Colonic mucosa (tissue), 4 donors: ENCODE measurements around the gene TXLNA. TPM values are rescaled to one million over a fixed set of nuclear protein-coding genes. Genes with fewer than 3 reads are reported as not detected.
A peak's percentile ranks its signal among the peaks of the same experiment; 100 is the strongest.

Experiments
- DNase-seq: peaks from one replicate; pipeline ENCODE4 v3.0.0-alpha.2; 2020
- H3K27ac ChIP-seq: fragments of 200-600 bp; one replicate; pipeline ENCODE4 v1.8.0; 2021
- H3K27me3 ChIP-seq: fragments of 200-600 bp; one replicate; pipeline ENCODE4 v1.8.0; 2021
- H3K36me3 ChIP-seq: fragments of 200-600 bp; one replicate; pipeline ENCODE4 v1.8.0; 2021
- H3K4me1 ChIP-seq: fragments of 200-600 bp; one replicate; pipeline ENCODE4 v1.8.0; 2021; ENCODE audit warnings: mild to moderate bottlenecking
- H3K4me3 ChIP-seq: fragments of 200-600 bp; one replicate; pipeline ENCODE4 v1.8.0; 2021
- H3K9ac ChIP-seq, 2 donors: one replicate each; pipeline ENCODE4 v1.7.0; 2013; ENCODE audit warnings: control low read depth in 2 of 2, low read depth in 2 of 2, low read length in 2 of 2
- H3K9me3 ChIP-seq: fragments of 200-600 bp; one replicate; pipeline ENCODE4 v1.8.0; 2021
- CTCF ChIP-seq: fragments of 200-600 bp; IDR thresholded peaks from one replicate; pipeline ENCODE4 v1.8.0; 2022; ENCODE audit warnings: antibody characterized with exemption, mild to moderate bottlenecking
- intact Hi-C: fragments of 100-400 bp; cut with DNase I; formaldehyde crosslinking; loops from one replicate; pipeline ENCODE4 v1.14.1; 2022
- total RNA-seq, 2 donors: library from RNA; stranded (reverse); fragmentation: NEBNext Ultra II Directional in 1 of 2; extraction: Animal tissue kit (Norgen Biotek cat#: 25700) in 1 of 2; gene quantifications; one replicate each; pipeline ENCODE4 v1.2.1, GENCODE V29; 2021
- donor health status: healthy.
- donor health status: DM: no; HTN: no; CAD: no.
- donor health status: DM: no; HTN: no; CAD: no.

TXLNA gene
- total RNA-seq, 2 donors from 2014 or later: 32.5 to 47.7 TPM

GRCh38 chr1:32220746-32221580, 41.5 kb downstream of the TXLNA start:
- intact Hi-C loops: no loop called here
- Histone ChIP-seq H3K9ac (peak overlapping the region; percentile 53 to 98), H3K36me3 (no peaks in the 10 kb centered on the region), H3K27me3 (no peaks in the 10 kb centered on the region), H3K9me3 (no peaks in the 10 kb centered on the region), H3K27ac (no peak overlapping the region), H3K4me3 (peak overlapping the region; percentile 65), H3K4me1 (peaks cover 12% of the 10 kb centered on the region)
- no peak for DNase-seq
- TF ChIP-seq CTCF: no peak

DNA sequence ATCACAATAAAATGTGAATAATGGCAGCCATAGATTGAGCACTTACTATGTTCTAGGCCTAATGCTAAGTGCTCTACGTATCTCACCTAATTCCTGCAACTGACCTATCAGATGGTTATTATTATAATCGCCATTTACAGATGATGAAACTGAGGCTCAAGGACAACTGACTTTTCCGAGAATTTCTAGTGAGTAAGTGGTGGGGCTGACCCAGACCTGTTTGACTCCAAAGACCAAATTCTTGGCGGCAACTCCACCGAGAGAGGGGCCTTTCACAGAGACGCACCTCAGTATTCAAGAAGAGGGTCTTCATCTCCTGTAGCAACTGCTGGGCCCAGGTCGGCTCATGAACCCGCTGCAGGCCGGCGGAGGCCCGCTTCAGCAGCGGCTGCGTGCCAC, 42.1 kb downstream of the TXLNA start:
- no peak for TF ChIP-seq CTCF
- DNase-seq: no peak
- Histone ChIP-seq H3K4me1 (peaks cover 12% of the 10 kb centered on the region), H3K9ac (peak overlapping the region; percentile 68 to 98), H3K36me3 (no peaks in the 10 kb centered on the region), H3K4me3 (peak overlapping the region; percentile 65), H3K9me3 (no peaks in the 10 kb centered on the region), H3K27me3 (no peaks in the 10 kb centered on the region), H3K27ac (peak overlapping the region; percentile 68)
- intact Hi-C loops: no loop called here

DNA sequence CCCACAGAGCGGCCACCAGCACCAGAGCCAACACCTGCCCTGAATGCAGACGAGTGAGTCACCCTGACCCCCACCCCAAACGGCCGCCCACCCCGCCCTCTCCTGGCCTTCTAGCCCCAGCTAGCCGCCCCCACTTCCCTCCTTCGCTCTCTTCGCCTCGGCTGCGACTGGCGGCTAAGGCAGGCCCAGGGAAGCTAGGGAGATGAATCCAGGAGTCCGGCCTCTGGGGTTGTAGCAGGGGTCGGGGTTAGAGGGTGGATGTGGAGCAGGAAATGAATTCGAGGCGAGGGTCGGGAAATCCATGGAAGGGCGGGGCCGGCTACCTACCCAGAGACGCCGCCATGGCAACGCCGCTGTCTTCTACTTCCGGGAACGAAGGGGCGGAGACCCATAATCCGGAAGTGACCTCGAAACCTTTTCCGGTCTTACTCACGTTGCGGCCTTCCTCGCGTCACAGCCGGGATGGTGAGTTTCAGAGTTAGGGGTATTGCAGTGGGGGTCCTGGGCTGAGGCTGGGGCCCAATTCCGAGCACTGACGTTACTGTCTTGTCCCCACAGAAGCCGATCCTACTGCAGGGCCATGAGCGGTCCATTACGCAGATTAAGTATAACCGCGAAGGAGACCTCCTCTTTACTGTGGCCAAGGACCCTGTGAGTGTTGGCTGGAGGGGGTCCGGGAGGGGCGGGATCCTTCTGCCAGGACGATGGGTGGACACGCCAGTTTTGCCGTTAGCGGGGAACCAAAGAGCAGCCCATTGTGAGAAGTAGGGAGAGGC, 42.7 kb downstream of the TXLNA start, which contains the start of the genes EIF3I and TMEM234:
Gene EIF3I (plus strand): TSS at position 428 of the 776 bp plus-strand sequence. CDS start 35 bp downstream, at position 463.
Gene TMEM234 (minus strand): TSS at position 374 of the 776 bp plus-strand sequence. CDS start 31 bp downstream, at position 343.
- Histone ChIP-seq H3K4me1 (peaks cover 12% of the 10 kb centered on the region), H3K36me3 (peaks cover under 1% of the 10 kb centered on the region)

DNA sequence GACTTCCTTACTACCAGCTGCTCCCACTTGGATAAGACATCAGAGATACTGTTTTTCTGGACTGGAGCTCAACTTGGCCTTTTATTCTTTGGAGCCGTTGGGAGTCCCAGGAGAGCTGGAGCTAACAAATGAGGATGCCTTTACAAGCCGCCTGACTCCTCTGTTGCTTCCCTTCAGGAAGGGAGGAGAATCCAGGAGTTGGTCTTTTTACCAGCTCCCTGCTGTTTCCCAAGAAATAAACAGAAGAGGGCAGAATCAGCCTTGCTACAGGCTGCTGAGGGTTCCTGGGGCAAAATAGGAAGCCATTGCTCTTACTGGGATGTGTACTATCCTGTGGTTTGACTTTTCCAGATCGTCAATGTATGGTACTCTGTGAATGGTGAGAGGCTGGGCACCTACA, 44.2 kb downstream of the TXLNA start:
- DNase-seq: no peak
- no peak for TF ChIP-seq CTCF
- Histone ChIP-seq H3K27ac (no peak overlapping the region), H3K4me3 (no peak overlapping the region), H3K27me3 (no peaks in the 10 kb centered on the region), H3K9ac (no peak overlapping the region), H3K4me1 (peaks cover 12% of the 10 kb centered on the region), H3K9me3 (no peaks in the 10 kb centered on the region), H3K36me3 (peaks cover 13% of the 10 kb centered on the region)
- intact Hi-C loops: no loop called here

More for the DNA sequence above, 42.7 kb downstream of the TXLNA start, which contains the start of the genes EIF3I and TMEM234:
- peak; percentile 95 for DNase-seq
- H3K9ac ChIP-seq: peak within 1 kb of the TSS; percentile 83 to 98
- H3K27ac ChIP-seq: peak within 1 kb of the TSS; percentile 68
- H3K4me3 ChIP-seq: peak within 1 kb of the TSS; percentile 65
- TF ChIP-seq CTCF: no peak
- intact Hi-C loops: no loop called here
- no peaks in the 10 kb centered on the region for H3K9me3 ChIP-seq
- no peaks in the 10 kb centered on the region for H3K27me3 ChIP-seq

- no peak overlapping the region for H3K4me3 ChIP-seq
- no peak for DNase-seq
- no peak overlapping the region for H3K9ac ChIP-seq
- TF ChIP-seq CTCF: no peak
- peaks cover 13% of the 10 kb centered on the region for H3K36me3 ChIP-seq
- no peaks in the 10 kb centered on the region for H3K27me3 ChIP-seq
- no peak overlapping the region for H3K27ac ChIP-seq
- H3K4me1 ChIP-seq: peaks cover 12% of the 10 kb centered on the region
- intact Hi-C loops: no loop called here
- no peaks in the 10 kb centered on the region for H3K9me3 ChIP-seq
Observed at GRCh38 chr1:32224285-32224684, 44.8 kb downstream of the TXLNA start.
